Ishikawa (cell line): ENCODE data around the gene MACROD2.

Experiments
- CREB1 ChIP-seq: IDR thresholded peaks from 2 replicates; pipeline ENCODE4 v1.6.1; 2012; ENCODE audit warnings: low read depth
- EP300 ChIP-seq: IDR thresholded peaks from 2 replicates; pipeline ENCODE4 v1.6.1; 2012; ENCODE audit warnings: borderline replicate concordance
- FOXM1 ChIP-seq: IDR thresholded peaks from 2 replicates; pipeline ENCODE4 v1.6.1; 2012; ENCODE audit warnings: low read depth, borderline replicate concordance
- MAX ChIP-seq: IDR thresholded peaks from 2 replicates; pipeline ENCODE4 v1.6.1; 2012

GRCh38 chr20:16100111-16100510 lies 2104.8 kb downstream of the MACROD2 start:
- TF ChIP-seq MAX (no peak), EP300 (no peak), CREB1 (no peak), FOXM1 (no peak)
